Transverse colon (tissue), 4 donors: Measurements from ENCODE around the gene PXT1.

Experiments used
- CTCF ChIP-seq, 5 experiments: fragments of 200-600 bp in 3 of 5; fragments of 450-650 bp in 2 of 5; sonication (generic) in 3 of 5; IDR thresholded peaks; 1 replicate in 2 of 5; 2 replicates in 3 of 5; pipeline ENCODE4 v1.5.1; 2016 to 2017; ENCODE audit warnings: antibody characterized with exemption in 5 of 5, inconsistent platforms in 3 of 5, mild to moderate bottlenecking in 2 of 5, moderate library complexity in 1 of 5
- EP300 ChIP-seq: sonication (generic); formaldehyde crosslinking; IDR thresholded peaks from one replicate; pipeline ENCODE4 v1.6.1; 2017; ENCODE audit warnings: antibody characterized with exemption, low read depth
- POLR2A ChIP-seq: fragments of 450-650 bp; IDR thresholded peaks from one replicate; pipeline ENCODE4 v1.6.1; 2016; ENCODE audit warnings: antibody characterized with exemption, mild to moderate bottlenecking, moderate library complexity
- POLR2AphosphoS5 ChIP-seq, 3 donors: sonication (generic); formaldehyde crosslinking; IDR thresholded peaks; one replicate each; pipeline ENCODE4 v1.6.1; 2016; ENCODE audit warnings: antibody characterized with exemption in 3 of 3

GRCh38 chr6:36358226-36358915, 84.3 kb downstream of the PXT1 start:
- TF ChIP-seq POLR2AphosphoS5 (IDR thresholded peaks at IDR 0.05) (no peak), POLR2A (no peak), CTCF (IDR thresholded peaks at IDR 0.05) (no peak), EP300 (no peak)
